Peyer's patch (tissue), 4 donors: ENCODE results near the gene AMZ2.
"Not testable (repeated sequence)": the region's sequence is repeated elsewhere in the genome, so short reads cannot be mapped to it uniquely, and the experiment has no call there.

ENCODE experiments used
- CTCF ChIP-seq, 6 experiments: fragments of 450-650 bp in 4 of 6; fragments of 200-600 bp in 2 of 6; sonication (generic) in 1 of 6; IDR thresholded peaks; one replicate each; pipeline ENCODE4 v1.5.1; 2017 to 2019; ENCODE audit warnings: antibody characterized with exemption in 6 of 6, mild to moderate bottlenecking in 3 of 6, moderate library complexity in 1 of 6
- POLR2A ChIP-seq, 2 donors: fragments of 450-650 bp; IDR thresholded peaks; one replicate each; pipeline ENCODE4 v1.5.1; 2017; ENCODE audit warnings: antibody characterized with exemption in 2 of 2, mild to moderate bottlenecking in 2 of 2, moderate library complexity in 2 of 2

GRCh38 chr17:68265833-68266232, 18.0 kb downstream of the AMZ2 start:
- not testable (repeated sequence) for TF ChIP-seq POLR2A, CTCF (IDR thresholded peaks at IDR 0.05)
